KOPT-K1 (cell line): ENCODE data around the gene FAM181A.

Experiments
- H3K27ac ChIP-seq: fragments of 200-600 bp; sonication (generic); 2 replicates; pipeline ENCODE4 v1.5.1; 2016; ENCODE audit warnings: antibody characterized with exemption, mild to moderate bottlenecking, low read depth, low read length; ENCODE audit not compliant: poor library complexity, severe bottlenecking
- H3K36me3 ChIP-seq: fragments of 200-600 bp; sonication (generic); 2 replicates; pipeline ENCODE4 v1.5.1; 2017; ENCODE audit warnings: antibody characterized with exemption, mild to moderate bottlenecking, low read length, moderate library complexity; ENCODE audit not compliant: insufficient read depth
- H3K9me3 ChIP-seq: fragments of 200-600 bp; sonication (generic); 2 replicates; pipeline ENCODE4 v1.5.1; 2017; ENCODE audit warnings: antibody characterized with exemption, low read length, mild to moderate bottlenecking; ENCODE audit not compliant: insufficient read depth, poor library complexity, severe bottlenecking

Gene FAM181A

DNA sequence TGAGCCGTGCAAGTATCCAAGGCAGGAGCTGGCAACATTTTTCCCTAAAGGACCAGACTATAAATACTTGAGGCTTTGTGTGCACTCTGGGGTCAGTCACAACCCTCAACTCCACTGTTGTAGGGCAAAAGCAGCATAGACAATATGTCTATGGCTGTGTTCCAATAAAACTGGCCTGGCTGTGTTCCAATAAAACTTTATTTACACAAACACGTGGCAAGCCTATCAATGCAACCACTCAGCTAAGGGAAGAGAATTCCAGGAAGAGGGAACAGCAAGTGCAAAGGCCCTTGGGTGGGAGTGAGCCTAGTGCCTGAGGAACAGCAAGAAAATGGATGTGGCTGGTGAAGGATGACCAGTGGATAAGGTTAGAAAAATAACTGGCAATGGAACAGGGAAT, 11.3 kb upstream of the FAM181A start:
- no peaks in the 10 kb centered on the region for H3K9me3 ChIP-seq
- H3K36me3 ChIP-seq = no peaks in the 10 kb centered on the region
- H3K27ac ChIP-seq = no peak overlapping the region

- no peaks in the 10 kb centered on the region for H3K36me3 ChIP-seq
- no peak overlapping the region for H3K27ac ChIP-seq
- no peaks in the 10 kb centered on the region for H3K9me3 ChIP-seq
Observed at GRCh38 chr14:93916498-93916897, 10.6 kb upstream of the FAM181A start.

DNA sequence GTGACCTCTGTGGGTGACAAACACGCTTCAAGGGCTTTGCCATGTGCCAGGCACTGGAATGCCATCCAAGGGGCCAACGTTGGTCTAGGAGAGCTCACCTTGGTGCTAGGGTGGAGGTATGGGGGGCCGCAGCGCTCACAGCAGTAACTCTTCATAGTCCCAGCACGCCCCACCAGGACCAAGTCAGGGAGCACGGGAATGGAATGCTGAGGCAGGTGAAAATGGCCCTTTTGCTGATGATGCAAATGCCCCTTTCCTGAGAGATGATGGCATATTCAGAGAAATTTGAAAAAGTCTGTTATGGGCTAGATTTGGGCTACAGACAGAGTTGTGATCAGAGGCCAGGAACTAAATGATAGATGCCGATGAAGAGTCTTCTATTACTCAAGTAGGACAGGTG, 10.0 kb upstream of the FAM181A start:
- H3K9me3 ChIP-seq = no peaks in the 10 kb centered on the region
- H3K27ac ChIP-seq = no peak overlapping the region
- H3K36me3 ChIP-seq = no peaks in the 10 kb centered on the region

DNA sequence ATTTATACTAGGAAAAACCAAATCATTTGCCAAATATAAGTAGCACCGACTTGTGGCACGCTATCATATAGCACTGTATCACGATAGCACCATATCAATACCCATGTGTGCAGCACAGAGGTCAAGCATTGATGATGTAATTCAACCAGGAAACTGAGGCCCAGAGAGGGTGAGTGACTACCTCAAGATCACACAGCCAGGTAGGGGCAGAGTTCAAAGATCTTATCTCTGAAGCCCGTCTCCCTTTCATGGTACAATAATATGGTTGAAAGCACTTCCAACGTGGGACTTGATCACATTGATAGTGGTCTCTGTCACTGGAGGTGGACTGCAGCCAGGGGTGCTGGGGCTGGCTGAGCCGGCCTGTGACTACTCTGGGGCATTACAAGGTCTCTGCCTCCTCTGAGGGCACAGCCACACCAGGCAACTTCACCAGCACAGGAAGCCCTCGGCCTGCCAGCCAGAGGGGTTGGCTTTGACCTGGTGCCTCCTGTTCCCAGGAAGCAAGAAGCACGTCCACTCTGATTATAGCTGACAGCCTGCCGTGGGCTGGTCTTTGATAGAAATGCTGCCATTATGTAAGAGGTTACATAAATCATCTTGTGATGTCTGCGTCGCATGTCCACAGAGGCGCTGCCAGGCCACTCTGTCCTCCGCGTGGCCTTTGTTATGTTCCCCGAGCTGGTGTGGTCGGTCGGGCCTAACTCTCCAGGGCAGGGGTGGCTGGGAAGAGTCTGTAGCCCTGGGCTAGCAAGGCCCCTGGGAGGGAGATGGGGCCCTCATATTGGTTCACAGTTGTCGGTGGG, 5.9 kb upstream of the FAM181A start:
- H3K27ac ChIP-seq = no peak overlapping the region
- no peaks in the 10 kb centered on the region for H3K36me3 ChIP-seq
- no peaks in the 10 kb centered on the region for H3K9me3 ChIP-seq

- Histone ChIP-seq H3K9me3 (no peaks in the 10 kb centered on the region), H3K27ac (no peak overlapping the region), H3K36me3 (no peaks in the 10 kb centered on the region)
Observed at GRCh38 chr14:93923626-93924025, 3.5 kb upstream of the FAM181A start.

DNA sequence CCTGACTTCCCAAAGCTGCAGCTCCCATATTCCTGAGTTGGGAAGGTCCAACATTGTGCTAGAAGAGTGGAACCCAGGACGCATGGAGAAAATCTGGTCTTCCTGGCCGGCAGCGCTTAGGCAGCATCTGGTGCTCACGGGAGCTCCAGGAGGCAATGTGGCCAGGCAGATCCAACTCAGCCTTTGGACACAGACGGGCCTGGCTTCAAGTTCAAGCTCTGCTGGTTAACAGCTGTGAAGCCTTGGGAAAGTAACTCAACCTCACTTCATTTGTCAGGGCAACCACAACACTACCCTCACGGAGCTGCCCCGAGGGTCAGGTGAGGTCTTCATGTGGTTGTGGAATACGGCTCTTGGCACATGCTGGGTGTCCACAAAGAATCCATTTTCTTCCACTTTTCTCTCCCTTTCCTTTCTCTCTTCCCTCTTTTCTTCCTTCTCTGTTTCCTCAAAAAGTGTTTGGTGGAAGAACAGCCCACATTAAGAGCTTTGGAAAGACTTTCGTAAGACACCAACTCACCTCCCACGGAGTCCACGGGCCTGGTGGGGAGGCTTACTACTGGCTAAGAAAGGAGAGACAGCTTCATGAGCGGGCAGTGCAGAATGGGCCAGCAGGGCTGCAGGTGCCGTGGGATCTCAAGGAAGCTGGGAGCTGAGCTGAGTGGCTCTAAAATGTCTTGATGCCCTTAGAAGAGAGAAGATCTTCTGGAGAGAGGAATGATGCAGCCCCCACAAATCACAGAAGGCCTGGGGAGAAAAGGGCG, 2.4 kb upstream of the FAM181A start:
- no peaks in the 10 kb centered on the region for H3K9me3 ChIP-seq
- H3K27ac ChIP-seq = no peak overlapping the region
- no peaks in the 10 kb centered on the region for H3K36me3 ChIP-seq

DNA sequence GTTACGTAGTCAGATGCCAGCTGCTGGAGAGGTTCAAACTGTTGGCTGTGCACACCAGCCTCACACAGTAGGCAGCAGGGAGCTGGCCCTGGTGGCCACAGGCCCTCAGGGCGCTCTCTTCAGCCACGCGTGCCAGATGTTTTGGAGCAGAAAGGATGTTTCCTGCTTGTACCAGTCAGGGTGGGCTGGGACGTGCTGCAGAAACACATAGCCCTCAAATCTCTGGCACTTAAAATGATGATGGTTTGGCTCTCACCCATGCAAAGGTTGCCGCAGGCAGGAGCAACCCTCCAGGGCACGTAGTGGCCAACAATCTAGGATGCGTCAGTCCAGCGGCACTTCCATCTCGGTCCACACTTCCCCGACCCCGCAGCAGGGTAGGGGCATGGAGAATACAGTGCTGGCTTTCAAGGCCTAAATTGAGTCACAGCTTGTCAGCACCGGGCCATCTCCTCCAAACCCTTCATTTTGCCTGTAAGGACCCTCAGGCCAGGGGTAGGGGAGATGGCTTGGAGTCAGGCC, 1.7 kb upstream of the FAM181A start:
- H3K9me3 ChIP-seq = no peaks in the 10 kb centered on the region
- H3K27ac ChIP-seq = no peak overlapping the region
- H3K36me3 ChIP-seq = no peaks in the 10 kb centered on the region

- Histone ChIP-seq H3K27ac (no peak overlapping the region), H3K9me3 (no peaks in the 10 kb centered on the region), H3K36me3 (no peaks in the 10 kb centered on the region)
Observed at GRCh38 chr14:93926245-93926872, 785 bp upstream of the FAM181A start.

DNA sequence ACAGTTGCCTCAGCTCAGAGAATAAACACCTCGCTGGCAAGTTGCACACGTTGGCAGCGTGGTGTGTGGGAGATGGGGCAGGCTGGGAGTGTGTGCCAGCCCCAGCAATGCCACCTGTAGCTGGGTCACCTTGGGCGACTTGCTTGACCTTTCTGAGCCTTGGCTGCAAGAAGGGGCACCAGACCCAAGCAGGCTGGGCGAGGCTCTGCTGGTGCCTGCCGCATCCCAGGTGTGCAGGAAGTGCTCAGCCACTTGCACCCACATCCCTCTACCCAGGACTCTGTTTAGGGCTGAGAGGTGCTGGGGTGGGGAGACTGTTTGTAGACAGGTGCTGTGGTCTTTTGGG, 629 bp downstream of the FAM181A start:
- Histone ChIP-seq H3K36me3 (no peaks in the 10 kb centered on the region), H3K9me3 (no peaks in the 10 kb centered on the region), H3K27ac (no peak overlapping the region)

DNA sequence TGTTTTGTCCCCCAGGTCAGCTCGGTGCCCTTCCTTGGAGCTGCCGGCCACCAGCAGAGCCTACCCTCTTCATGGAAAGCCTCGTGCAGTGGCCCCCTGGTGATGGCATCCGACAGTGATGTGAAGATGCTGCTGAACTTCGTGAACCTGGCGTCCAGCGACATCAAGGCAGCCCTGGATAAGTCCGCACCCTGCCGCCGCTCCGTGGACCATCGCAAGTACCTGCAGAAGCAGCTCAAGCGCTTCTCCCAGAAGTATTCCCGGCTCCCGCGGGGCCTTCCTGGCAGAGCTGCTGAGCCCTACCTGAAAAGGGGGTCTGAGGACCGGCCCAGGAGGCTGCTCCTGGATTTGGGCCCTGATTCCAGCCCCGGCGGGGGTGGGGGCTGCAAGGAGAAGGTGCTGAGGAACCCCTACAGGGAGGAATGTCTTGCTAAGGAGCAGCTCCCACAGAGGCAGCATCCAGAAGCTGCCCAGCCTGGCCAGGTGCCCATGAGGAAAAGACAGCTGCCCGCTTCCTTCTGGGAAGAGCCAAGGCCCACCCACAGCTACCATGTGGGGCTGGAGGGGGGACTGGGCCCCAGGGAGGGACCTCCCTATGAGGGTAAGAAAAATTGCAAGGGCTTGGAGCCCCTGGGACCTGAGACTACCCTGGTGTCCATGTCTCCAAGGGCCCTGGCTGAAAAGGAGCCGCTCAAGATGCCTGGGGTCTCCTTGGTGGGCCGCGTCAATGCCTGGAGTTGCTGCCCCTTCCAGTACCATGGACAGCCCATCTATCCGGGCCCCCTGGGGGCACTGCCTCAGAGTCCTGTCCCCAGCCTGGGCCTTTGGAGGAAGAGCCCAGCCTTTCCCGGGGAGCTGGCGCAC, 1.3 kb downstream of the FAM181A start:
- H3K9me3 ChIP-seq = no peaks in the 10 kb centered on the region
- H3K27ac ChIP-seq = no peak overlapping the region
- no peaks in the 10 kb centered on the region for H3K36me3 ChIP-seq

GRCh38 chr14:93929048-93929535, 1.9 kb downstream of the FAM181A start:
- H3K27ac ChIP-seq = no peak overlapping the region
- H3K9me3 ChIP-seq = no peaks in the 10 kb centered on the region
- no peaks in the 10 kb centered on the region for H3K36me3 ChIP-seq

GRCh38 chr14:93929657-93930056, 2.5 kb downstream of the FAM181A start:
- Histone ChIP-seq H3K36me3 (no peaks in the 10 kb centered on the region), H3K27ac (no peak overlapping the region), H3K9me3 (no peaks in the 10 kb centered on the region)

GRCh38 chr14:93930296-93930988, 3.3 kb downstream of the FAM181A start:
- Histone ChIP-seq H3K27ac (no peak overlapping the region), H3K9me3 (no peaks in the 10 kb centered on the region), H3K36me3 (no peaks in the 10 kb centered on the region)

- Histone ChIP-seq H3K27ac (no peak overlapping the region), H3K9me3 (no peaks in the 10 kb centered on the region), H3K36me3 (no peaks in the 10 kb centered on the region)
Observed at GRCh38 chr14:93930989-93931307, 3.8 kb downstream of the FAM181A start.
